ENCODE results near the gene OPRM1. TPM values are rescaled to one million over a fixed set of nuclear protein-coding genes. Genes with fewer than 3 reads are reported as not detected.
"Not testable (repeated sequence)": the region's sequence is repeated elsewhere in the genome, so short reads cannot be mapped to it uniquely, and the experiment has no call there.

OPRM1 gene
- total RNA-seq, 2 experiments from 2014 or later, result not detected

DNA sequence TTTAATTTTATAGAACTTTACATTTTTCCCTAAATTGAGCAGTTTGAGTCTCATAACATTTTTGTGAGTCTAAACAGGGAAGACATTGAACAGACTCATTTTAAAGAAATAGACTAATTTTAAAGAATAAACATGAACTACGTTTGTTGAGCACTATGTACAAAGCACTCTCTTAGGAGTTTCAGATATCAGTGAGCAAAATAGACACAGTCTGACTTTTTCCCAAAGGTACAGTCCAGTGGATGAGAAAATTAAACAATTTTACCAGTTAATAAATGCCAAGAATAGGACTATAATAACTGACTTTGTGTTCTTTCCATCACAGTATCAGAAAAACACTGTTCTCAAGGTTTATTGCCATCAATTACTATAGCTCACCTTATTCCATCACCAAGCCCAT lies 18.1 kb downstream of the OPRM1 start:
- no peaks in the 10 kb centered on the region for H3K9me3 Mint-ChIP-seq
- H3K27ac Mint-ChIP-seq, result no peak overlapping the region
- DNase-seq, result no peak
- H3K36me3 Mint-ChIP-seq (ENCODE audit: low read depth), result no peaks in the 10 kb centered on the region
- CTCF ChIA-PET, result interaction anchor here (0.6 kb wide), 1 partner anchor 1548 kb away, joined by 4 read pairs; no protein-coding TSS in a partner anchor
- no peak overlapping the region for H3K4me3 Mint-ChIP-seq
- POLR2A ChIA-PET, result no interaction called here
- no peaks in the 10 kb centered on the region for H3K4me1 Mint-ChIP-seq
- no peaks in the 10 kb centered on the region for H3K27me3 Mint-ChIP-seq

GRCh38 chr6:154058963-154059680 lies 20.1 kb downstream of the OPRM1 start:
- no peak for DNase-seq
- H3K27me3 Mint-ChIP-seq, result no peaks in the 10 kb centered on the region
- H3K4me3 Mint-ChIP-seq, result no peak overlapping the region
- CTCF ChIA-PET, result no interaction called here
- H3K36me3 Mint-ChIP-seq (ENCODE audit: low read depth), result no peaks in the 10 kb centered on the region
- no peak overlapping the region for H3K27ac Mint-ChIP-seq
- no peaks in the 10 kb centered on the region for H3K4me1 Mint-ChIP-seq
- POLR2A ChIA-PET, result no interaction called here
- H3K9me3 Mint-ChIP-seq, result no peaks in the 10 kb centered on the region

DNA sequence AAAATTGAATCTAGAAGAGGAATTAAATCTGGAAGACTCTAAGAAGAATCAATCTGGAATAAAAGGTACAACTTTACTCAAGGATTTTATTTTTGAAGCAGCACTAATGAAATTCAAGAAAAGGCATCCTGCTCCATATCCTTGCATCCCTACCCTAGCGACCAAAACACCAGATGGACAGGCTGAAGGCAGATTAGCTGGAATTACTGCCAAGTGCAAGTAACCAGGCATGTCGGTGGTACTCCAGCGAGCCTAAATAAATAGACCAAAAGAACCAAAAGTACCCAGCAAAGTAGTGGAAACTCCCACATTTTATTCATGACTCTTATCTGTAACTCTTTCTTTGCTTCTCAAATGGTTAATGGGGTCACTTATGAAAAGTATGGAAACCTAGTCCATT lies 21.0 kb downstream of the OPRM1 start:
- Mint-ChIP-seq H3K4me1 (no peaks in the 10 kb centered on the region), H3K27ac (no peak overlapping the region), H3K27me3 (no peaks in the 10 kb centered on the region), H3K4me3 (no peak overlapping the region), H3K9me3 (no peaks in the 10 kb centered on the region), H3K36me3 (ENCODE audit: low read depth) (no peaks in the 10 kb centered on the region)
- ChIA-PET POLR2A (no interaction called here), CTCF (no interaction called here)
- no peak for DNase-seq

DNA sequence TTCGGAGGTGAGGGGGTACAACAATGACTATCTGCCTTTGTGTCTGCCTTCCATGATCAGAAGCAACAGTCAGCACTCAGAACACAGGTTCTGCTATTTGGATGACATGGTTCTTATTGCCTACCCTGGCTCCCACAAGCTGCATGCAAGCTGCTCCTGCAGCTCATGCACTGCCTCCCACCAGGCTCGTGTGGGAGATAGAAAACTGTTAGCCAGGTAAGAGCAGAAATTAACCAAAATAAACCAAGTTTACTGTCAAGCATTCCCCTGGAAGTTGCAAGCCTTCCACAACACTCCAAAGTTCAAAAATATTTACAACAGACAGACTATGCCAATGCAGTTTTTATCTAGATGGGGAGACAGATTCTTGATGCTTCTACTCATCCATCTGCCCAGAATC lies 31.0 kb downstream of the OPRM1 start:
- H3K27ac Mint-ChIP-seq, result no peak overlapping the region
- no peaks in the 10 kb centered on the region for H3K36me3 Mint-ChIP-seq (ENCODE audit: low read depth)
- H3K4me3 Mint-ChIP-seq, result no peak overlapping the region
- H3K9me3 Mint-ChIP-seq, result no peaks in the 10 kb centered on the region
- H3K4me1 Mint-ChIP-seq, result no peaks in the 10 kb centered on the region
- CTCF ChIA-PET, result no interaction called here
- POLR2A ChIA-PET, result no interaction called here
- no peaks in the 10 kb centered on the region for H3K27me3 Mint-ChIP-seq
- no peak for DNase-seq

- Mint-ChIP-seq H3K4me1 (no peaks in the 10 kb centered on the region), H3K27me3 (no peaks in the 10 kb centered on the region), H3K9me3 (no peaks in the 10 kb centered on the region), H3K4me3 (no peak overlapping the region), H3K36me3 (ENCODE audit: low read depth) (no peaks in the 10 kb centered on the region), H3K27ac (no peak overlapping the region)
- ChIA-PET CTCF (no interaction called here), POLR2A (no interaction called here)
- no peak for DNase-seq
Observed at GRCh38 chr6:154070657-154071056, 31.6 kb downstream of the OPRM1 start.

DNA sequence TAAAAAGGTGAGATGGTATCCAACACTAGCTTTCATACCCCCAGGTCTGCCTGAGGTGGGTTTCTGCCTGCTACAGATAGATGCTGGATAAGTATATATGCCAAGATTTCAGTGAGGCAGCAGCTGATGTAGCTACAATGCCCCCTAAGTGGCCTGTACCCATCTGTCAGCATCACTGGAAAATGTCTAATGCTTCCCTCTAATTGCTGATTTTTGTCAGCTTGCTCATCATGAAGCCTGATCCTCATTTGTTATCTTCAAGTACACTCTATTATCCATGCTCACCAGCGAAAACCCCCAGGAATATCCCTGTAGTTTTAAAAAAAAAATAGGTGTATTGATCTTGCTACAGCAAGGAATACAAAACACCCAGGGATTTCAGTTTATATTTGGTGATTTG lies 32.2 kb downstream of the OPRM1 start:
- no peaks in the 10 kb centered on the region for H3K27me3 Mint-ChIP-seq
- no peak for DNase-seq
- POLR2A ChIA-PET, result no interaction called here
- no peaks in the 10 kb centered on the region for H3K9me3 Mint-ChIP-seq
- H3K36me3 Mint-ChIP-seq (ENCODE audit: low read depth), result no peaks in the 10 kb centered on the region
- H3K27ac Mint-ChIP-seq, result no peak overlapping the region
- CTCF ChIA-PET, result no interaction called here
- H3K4me3 Mint-ChIP-seq, result no peak overlapping the region
- no peaks in the 10 kb centered on the region for H3K4me1 Mint-ChIP-seq

- ChIA-PET POLR2A (no interaction called here), CTCF (no interaction called here)
- no peak overlapping the region for H3K4me3 Mint-ChIP-seq
- H3K9me3 Mint-ChIP-seq, result no peaks in the 10 kb centered on the region
- DNase-seq, result no peak
- no peaks in the 10 kb centered on the region for H3K27me3 Mint-ChIP-seq
- H3K36me3 Mint-ChIP-seq (ENCODE audit: low read depth), result no peaks in the 10 kb centered on the region
- H3K4me1 Mint-ChIP-seq, result no peaks in the 10 kb centered on the region
- no peak overlapping the region for H3K27ac Mint-ChIP-seq
Observed at GRCh38 chr6:154071711-154072110, 32.7 kb downstream of the OPRM1 start.

GRCh38 chr6:154078596-154078995 lies 39.6 kb downstream of the OPRM1 start:
- DNase-seq; H3K27ac Mint-ChIP-seq; POLR2A ChIA-PET; H3K9me3 Mint-ChIP-seq; H3K27me3 Mint-ChIP-seq; H3K36me3 Mint-ChIP-seq (ENCODE audit: low read depth); H3K4me3 Mint-ChIP-seq; CTCF ChIA-PET; H3K4me1 Mint-ChIP-seq: not testable (repeated sequence)

GRCh38 chr6:154080461-154081189 lies 41.6 kb downstream of the OPRM1 start:
- ChIA-PET POLR2A (no interaction called here), CTCF (no interaction called here)
- Mint-ChIP-seq H3K4me3 (no peak overlapping the region), H3K9me3 (no peaks in the 10 kb centered on the region), H3K36me3 (ENCODE audit: low read depth) (no peaks in the 10 kb centered on the region), H3K4me1 (no peaks in the 10 kb centered on the region), H3K27ac (no peak overlapping the region), H3K27me3 (no peaks in the 10 kb centered on the region)
- DNase-seq, result no peak

DNA sequence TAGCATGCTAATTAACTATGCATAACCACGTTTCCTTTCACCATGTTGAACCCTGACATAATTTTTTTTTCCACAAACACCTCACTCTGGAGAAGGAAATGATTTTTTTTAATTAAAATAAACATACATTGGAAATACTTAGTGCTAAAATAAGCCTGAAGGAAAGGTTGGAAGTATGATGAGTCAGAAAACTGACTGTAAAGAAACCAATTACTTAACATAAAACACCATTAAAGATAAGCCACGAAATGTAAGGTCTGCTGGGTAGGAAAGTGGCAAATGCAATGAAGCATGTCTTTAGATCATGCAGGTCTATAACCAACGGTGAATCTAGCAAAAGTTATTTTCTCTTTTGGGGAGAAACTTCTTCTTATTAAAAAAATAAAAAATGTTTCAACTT lies 47.5 kb downstream of the OPRM1 start:
- no peaks in the 10 kb centered on the region for H3K27me3 Mint-ChIP-seq
- H3K27ac Mint-ChIP-seq, result no peak overlapping the region
- POLR2A ChIA-PET, result no interaction called here
- no peaks in the 10 kb centered on the region for H3K9me3 Mint-ChIP-seq
- H3K36me3 Mint-ChIP-seq (ENCODE audit: low read depth), result no peaks in the 10 kb centered on the region
- H3K4me3 Mint-ChIP-seq, result no peak overlapping the region
- DNase-seq, result no peak
- CTCF ChIA-PET, result no interaction called here
- H3K4me1 Mint-ChIP-seq, result no peaks in the 10 kb centered on the region

GRCh38 chr6:154092326-154092962 lies 53.4 kb downstream of the OPRM1 start:
- ChIA-PET POLR2A (no interaction called here), CTCF (no interaction called here)
- H3K36me3 Mint-ChIP-seq (ENCODE audit: low read depth), result no peaks in the 10 kb centered on the region
- no peaks in the 10 kb centered on the region for H3K4me1 Mint-ChIP-seq
- no peak for DNase-seq
- H3K9me3 Mint-ChIP-seq, result no peaks in the 10 kb centered on the region
- no peak overlapping the region for H3K4me3 Mint-ChIP-seq
- H3K27ac Mint-ChIP-seq, result no peak overlapping the region
- H3K27me3 Mint-ChIP-seq, result no peaks in the 10 kb centered on the region

GRCh38 chr6:154093231-154094044 lies 54.4 kb downstream of the OPRM1 start:
- ChIA-PET POLR2A (no interaction called here), CTCF (no interaction called here)
- Mint-ChIP-seq H3K36me3 (ENCODE audit: low read depth) (no peaks in the 10 kb centered on the region), H3K27me3 (no peaks in the 10 kb centered on the region), H3K27ac (no peak overlapping the region), H3K4me1 (no peaks in the 10 kb centered on the region), H3K9me3 (no peaks in the 10 kb centered on the region), H3K4me3 (no peak overlapping the region)
- DNase-seq, result no peak

- Mint-ChIP-seq H3K4me3 (no peak overlapping the region), H3K27me3 (no peaks in the 10 kb centered on the region), H3K36me3 (ENCODE audit: low read depth) (no peaks in the 10 kb centered on the region), H3K4me1 (no peaks in the 10 kb centered on the region), H3K9me3 (no peaks in the 10 kb centered on the region), H3K27ac (no peak overlapping the region)
- ChIA-PET POLR2A (no interaction called here), CTCF (no interaction called here)
- no peak for DNase-seq
Observed at GRCh38 chr6:154095571-154095970, 56.5 kb downstream of the OPRM1 start.

All from activated CD4-positive, alpha-beta memory T cell treated with anti-CD3 and anti-CD28 coated beads, Interleukin-2, amount 10 ng/mL, durations not matched to agents 7 days and 5 days (primary cell).